Non-pigmented ciliary epithelial cell (primary cell): ENCODE results near the gene STN1.

Experiments
- DNase-seq: peaks from one replicate; pipeline ENCODE4 v3.0.0-alpha.2; 2010; ENCODE audit warnings: low read depth

The STN1 gene

DNA sequence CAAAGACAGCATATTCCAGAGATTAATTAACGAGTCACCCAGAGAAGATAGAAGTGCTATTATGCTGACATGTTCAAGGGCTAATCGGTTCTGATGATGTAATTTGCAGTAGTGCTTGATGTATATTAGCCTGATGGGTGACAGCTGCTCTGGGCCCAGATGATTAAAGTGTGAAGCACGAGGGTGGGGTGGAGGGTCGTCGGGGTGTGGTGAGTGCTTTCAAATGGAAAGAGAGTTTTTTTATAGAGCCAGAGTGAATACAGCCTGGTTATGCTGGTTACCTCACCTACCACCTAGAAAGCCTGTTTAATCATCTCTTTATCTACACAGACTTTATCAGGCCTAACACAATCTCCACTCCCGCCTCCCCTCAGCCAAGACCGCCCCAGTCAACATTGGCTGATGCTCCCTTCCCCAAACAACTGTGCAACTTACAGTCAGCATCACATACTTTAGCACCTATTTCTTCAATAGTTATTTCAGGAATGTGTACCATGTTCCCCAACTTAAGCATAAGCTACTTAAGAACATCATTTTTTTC lies 11.5 kb upstream of the STN1 start:
- DNase-seq = no peak

DNA sequence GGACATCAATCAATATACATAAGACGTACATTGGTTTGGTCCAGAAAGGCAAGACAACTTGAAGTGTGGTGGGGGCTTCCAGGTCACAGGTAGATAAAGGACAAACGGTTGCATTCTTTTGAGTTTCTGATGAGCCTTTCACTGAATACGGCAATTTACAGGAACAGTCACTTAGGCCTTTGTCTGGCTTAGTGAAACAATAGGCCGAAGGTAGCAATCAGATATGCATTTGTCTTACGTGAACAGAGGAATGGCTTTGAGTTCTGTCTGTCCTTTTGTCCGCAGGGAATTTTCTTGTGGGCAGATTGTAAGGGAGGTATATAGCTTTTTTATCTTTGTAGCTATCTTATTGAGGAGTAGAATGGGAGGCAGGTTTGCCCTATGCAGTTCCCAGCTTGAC lies 10.8 kb upstream of the STN1 start:
- DNase-seq = no peak

DNA sequence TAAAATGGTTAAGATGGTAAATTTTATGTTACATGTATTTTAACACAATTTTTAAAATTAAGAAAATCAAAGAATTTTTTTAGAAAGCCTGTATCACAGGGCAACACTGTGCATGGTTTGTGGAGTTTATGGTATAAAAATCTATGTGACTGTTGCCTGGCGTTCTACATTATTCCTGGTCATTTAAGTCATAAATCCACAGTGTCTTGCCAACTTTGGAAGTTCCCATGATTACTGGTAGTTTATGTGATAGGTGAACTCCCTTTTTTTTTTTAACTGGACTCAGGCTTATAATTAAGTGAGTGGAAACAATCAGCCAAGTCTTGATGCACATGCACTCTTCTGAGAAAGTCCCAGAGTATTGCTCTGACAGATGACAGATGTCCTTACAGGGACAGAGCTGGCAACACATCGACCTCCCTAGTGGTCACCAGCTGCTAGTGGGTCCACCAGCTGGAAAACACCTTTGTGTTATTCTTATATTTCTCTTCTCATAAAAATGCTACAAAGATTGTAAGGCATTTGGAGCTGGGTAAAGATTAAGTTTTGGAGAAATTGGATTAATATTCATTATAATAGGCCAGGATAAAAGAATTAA lies 8.8 kb upstream of the STN1 start:
- no peak for DNase-seq

DNA sequence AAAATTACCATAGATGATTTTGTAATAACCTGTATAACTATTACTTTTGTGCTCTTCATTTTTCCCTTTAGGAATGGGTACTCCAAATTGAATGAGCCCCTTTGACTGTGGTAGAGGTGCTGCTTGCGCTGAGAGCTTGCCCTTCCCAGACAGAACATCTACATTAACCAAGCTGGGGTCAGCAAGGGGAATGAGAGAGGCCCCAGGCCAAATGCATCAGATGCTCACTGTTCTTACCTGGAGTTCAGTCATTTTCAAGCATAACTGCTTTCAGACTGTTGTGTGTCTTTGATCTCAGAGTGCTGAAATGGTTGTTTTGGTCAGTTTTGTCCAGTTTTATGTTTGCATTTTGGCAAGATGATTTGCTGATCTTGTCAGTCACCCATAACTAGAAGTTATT lies 7.6 kb upstream of the STN1 start:
- DNase-seq = no peak

DNA sequence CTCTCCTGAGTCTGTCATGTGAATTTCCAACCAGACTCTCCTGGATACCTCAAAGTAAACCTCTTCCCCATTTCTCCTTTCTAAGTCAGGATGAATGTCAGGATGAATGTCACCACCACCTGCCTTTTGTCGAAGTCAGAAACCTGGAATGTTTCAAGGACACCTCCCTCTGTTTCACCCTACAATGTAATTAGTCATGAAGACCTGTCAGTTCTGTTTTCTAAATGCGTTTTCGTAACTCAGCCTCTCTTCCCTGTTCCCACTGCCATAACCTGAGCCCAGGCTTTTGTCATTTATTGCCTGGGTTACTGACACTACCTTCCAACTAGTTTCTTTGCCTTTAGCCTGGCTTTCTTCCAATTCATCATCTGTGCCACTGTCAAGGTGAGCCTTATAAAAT lies 5.5 kb upstream of the STN1 start:
- no peak for DNase-seq

DNA sequence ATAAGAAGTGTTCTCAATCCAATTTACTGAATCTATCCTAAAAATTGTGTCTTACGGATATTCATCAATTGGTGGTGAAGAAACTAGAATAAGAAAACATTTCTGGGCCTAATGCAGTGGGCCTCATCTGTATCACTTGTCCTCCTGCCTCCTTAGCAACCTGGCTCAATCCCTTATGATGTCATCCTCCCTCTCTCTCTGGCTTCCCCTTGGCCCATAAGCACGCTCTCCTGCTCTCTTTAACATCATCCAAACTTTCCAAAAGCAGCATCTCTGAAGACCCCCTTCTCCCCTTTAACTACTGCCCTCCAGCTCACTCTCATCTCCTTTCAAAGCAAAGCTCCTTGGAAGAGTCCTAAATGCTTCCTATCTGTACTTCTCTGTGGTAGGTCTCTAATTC lies 4.7 kb upstream of the STN1 start:
- no peak for DNase-seq

DNA sequence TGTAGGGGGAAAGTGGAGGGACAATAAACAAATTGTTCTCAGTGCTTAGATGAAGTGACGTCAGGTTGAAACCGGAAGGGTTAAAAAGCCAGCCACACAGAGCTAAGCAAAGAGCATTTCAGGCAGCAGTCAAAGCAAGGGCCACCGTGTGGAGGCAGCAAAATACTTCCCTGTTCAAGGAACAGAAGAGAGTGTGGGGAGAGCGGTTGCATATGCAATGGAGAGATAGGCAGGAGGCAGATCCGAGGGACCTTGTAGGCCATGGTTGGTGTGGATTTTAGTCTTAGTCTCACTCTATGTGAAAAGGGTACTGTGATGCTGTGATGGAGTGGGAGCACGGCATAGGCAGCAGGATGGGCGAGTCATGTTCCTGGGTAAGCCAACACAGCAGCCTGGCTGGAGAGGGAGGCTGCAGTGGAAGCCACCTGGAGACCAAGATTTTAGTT lies 3.8 kb upstream of the STN1 start:
- DNase-seq = no peak

DNA sequence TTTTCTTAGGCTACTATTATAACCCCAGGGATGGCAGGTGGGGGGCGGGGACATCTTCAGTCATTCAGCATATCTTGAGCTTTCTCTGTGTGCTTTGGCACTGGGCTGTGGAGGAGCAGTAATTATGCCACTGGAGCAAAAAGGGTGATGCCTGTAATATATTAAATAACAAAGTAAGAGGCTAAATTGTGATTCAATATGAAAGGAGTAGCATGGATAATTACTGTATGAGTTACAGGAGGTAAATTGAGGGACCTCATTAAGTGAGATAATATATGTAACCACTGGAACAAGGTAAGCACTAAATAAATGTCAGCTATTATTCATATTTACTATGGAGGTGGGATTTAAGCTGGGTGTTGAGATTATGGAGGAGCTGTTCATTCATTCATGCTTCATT lies 3.3 kb upstream of the STN1 start:
- DNase-seq = no peak

DNA sequence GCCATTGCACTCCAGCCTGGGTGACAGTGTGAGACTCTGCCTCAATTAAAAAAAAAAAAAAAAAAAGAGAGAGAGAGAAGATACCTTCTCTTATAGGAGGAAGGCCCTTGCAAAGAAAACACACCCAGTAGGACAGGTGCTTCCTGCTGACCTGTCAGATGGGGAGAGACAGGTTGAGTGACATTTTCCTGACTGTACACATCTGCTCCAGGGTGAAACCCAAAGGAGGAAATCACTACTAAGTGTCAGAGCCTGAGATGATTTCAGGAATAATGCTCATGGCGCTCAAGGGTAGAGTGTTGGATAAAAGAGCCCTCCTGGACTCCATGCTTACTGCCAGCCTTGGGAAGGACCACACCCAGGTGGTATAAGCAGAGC lies 1.7 kb upstream of the STN1 start:
- DNase-seq = no peak

DNA sequence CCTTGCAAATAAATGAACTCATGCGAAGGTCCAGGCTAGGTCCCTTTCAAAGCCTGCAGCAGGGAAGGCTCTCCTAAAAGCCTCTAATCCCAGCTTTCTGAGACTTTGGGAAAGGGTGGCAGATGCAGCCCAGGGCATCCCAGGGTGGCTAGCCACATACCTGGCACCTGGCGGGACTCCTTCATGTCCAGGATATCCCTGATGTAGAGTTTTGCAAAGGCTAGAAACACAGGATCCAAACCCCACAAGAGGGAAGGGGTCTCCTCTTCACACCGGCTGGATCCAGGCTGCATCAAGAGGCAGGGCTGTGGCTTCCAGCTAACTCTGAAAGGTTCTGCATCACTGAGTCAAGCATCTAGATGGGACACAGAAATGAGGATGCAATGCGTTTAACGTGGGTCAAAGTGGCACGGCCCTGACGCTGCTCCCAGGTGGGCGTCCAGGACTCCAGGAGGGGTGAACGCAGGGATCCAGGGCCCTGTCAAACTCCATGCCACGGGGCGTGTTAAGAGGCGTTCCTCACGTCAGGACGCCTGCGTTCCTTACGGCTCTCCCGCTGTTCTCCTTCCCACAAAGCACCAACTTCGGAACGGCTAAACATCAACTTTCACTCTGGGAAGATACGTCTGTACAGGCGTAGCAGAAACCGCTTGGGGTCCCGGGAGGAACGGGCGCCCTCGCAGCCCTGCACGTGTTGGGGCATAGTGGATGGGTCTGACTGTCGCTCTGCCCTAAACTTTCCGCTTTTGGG lies 507 bp downstream of the STN1 start:
- no peak for DNase-seq

DNA sequence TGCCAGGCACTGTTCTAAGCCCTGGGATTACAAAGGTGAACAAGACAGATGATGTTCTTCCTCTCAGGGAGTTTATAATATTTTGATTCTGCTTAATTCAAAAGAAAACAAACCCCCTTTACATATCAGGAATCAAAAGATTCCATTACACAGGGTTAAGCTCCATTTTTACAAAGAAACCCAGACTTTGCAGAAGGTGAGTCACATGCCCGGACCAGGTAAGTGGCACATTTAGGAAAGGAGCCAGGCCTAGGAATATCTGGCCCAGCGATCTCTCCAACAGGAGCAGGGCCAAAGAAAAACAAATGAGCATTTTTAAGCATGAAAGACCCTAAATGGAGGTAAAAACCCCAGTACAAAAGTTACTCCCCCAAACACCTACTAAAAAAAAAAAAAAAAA lies 1.1 kb downstream of the STN1 start:
- no peak for DNase-seq

DNA sequence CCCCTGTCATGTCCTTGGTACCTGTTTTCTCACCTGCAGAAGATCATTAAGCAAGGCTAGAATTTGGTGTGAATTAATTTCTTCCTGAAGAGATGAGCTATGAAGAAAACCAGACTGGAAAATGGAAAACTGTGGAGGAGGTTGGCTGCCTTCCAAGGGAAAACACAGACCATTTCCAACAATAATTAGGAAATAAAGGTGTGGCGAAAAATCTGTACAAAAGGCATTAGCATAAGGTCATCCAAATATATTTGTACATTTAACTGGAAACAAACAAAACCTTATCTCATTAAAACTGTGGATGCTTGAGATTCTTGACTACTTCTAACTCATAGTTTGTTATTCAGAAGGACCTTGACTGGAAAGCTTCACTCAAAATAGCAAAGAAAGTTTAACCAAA lies 1.7 kb downstream of the STN1 start:
- DNase-seq = no peak

DNA sequence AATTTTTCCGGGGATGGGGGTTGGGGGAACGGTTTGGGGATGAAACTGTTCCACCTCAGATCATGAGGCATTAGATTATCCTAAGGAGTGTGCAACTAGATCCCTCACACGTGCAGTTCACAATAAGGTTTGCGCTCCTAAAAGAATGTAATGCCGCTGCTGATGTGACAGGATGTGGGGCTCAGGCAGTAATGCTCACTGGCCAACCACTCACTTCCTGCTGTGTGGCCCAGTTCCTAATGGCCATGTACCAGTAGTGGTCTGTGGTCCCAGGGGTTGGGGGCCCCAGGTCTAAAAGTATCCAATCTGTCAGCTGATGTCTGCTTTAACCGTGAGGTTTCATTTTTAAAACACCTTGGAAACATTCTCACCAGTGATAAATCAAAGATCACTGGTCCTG lies 2.2 kb downstream of the STN1 start:
- no peak for DNase-seq

DNA sequence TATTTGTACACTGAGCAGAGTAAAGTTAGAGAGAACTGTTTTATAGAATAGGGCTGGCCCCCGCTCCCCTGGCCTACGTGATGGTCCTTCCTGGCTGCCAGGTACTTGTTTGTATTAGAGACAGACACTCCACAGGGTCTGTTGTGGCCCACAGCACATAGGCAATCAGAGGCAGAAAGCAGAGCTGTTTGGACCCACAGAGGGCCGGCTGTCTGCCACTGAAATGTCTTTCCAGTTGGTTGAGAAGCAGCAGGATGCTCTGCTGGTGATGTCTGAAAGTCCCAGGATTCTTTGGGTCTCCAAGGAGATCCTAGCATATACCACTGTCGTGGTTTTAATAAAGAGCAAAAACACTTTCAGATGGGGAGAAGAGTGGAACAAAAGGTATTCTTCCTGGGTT lies 5.2 kb downstream of the STN1 start:
- no peak for DNase-seq

DNA sequence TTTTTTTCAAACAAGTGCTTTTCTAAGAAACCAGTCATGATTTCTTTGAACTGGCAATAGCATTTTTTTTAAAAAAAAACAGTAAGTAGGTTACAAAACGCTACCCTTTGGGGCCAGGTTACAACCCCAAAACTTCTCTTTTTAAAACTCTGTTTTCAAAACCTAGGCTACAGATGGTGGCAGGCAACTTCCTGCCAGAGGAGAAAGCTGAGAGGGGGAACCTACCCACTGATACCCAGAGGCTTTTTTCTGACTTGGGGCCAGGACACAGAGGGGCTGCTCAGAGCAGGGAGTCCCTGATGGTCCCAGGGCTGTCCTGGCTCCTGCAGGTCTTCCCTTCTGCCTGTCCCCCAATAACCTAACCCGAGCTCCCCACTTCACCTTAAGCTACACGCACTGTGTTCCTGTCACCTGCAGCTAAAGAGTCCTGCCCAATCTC lies 6.9 kb downstream of the STN1 start:
- DNase-seq = no peak

DNA sequence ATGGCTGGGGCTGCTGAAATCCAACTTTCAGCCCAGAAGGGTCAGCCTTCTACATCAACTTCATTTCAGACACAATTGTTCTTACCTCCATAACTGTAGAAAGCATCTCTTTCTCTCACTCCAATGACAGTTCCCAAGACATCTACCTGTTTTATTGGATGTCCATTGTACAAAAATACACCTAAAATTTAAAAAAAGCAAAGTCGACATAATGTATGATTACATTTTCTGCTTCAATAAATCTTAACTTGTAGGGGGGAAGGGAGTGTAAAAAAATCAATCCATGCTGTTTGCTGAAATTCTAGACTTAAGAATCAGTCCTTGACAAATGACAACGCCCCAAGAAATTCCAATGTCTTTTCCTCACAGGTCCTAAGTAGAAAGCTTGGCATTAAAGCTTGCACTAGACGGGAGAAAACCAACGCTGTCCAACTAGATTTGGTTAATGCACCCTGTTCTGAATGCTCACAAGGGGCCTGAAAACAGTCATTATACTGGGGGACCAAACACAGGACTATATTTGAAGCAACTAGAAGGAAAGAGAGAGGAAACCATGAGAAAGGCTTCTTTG lies 7.5 kb downstream of the STN1 start:
- DNase-seq = no peak

DNA sequence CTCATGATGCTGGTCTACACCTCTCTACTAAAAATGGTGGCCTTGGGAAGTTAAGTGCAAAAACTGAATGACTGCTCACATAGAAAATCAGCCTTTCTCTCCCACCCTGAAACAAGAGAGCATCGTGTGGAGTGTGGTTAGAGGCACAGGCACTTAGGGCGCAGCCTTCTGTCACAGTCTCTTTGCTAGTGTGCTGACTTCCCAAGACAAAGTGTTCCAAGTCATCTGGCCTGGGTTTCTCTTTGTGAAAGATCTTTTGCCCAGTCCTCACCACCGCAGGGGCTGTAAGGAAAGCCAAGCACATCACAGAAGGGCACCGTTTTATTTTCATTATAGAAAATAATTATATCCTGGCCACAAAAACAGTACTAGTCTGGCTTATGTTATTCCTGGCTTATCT lies 12.5 kb downstream of the STN1 start:
- DNase-seq = no peak

DNA sequence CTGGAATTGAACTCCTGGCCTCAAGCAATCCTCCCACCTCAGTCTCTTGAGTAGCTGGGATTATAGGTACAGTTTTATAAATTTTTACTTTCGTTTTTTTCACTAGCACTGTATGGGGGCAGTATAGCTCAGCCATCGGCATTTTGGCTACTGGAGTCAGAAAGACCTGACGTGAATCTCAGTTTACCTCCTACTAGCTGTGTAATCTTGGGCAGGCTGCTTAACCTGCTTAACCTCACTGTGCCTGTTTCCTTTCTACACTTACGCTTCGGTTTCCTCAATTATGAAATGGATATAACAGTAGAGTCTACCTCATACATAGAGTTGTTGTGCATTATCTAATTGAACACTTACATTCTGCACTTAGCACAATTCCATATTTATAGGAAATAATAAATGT lies 16.7 kb downstream of the STN1 start:
- DNase-seq = no peak

DNA sequence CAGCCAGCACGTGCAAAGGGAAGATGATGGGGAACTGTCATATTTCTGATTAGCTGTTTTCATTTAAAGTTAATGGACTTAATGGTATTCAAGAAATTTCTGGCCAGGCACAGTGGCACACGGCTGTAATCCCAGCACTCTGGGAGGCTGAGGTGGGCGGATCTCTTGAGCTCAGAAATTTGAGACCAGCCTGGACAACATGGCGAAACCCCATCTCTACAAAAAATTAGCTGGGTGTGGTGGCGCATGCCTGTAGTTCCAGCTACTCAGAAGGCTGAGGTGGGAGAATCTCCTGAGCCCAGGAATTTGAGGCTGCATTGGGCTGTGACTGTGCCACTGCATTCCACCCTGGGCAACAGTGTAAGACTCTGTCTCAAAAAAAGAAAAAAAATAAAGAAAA lies 18.7 kb downstream of the STN1 start:
- DNase-seq = no peak

DNA sequence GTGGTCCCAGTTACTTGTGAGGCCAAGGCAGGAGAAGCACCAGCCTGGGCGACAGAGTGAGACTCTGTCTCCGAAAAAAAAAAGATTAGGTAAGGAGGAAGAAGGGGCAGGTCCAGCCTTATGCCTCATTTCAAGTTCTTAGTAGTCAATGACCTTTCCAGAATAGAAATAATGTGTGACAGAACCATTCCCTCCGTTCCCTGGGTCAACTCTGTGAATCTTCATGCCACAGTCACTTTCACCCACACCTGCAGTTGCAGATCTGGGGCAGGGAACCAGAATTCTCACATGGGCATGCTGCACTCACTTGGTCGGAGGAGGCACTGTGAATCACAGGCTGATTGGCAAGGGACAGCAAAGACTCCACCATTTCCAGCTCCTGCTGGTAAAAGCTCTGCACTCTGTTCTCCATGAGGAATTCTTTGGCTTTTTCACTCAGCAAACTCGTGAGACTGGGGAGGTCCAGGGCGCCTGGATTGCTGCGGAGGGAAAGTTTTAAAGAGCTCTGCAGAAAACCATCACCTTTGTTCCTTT lies 20.7 kb downstream of the STN1 start:
- DNase-seq = no peak

DNA sequence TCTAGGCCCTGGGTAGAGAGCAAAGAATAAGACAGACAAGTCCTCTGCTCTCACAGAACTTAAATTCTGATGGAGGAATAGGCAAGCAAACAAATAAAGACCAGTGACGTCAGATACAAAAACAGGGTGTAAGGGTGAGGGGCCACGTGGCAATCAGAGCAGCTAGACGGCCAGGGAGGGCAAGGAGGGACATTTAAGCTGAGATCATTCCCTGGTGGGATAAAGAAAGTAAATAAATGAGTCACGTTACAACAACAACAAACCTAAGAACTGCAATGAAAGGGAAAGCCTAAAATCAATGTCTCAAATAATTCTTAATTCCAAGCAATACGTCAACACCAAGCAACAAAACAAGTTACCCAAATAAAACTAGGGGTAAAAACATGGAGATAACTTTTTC lies 21.8 kb downstream of the STN1 start:
- no peak for DNase-seq

DNA sequence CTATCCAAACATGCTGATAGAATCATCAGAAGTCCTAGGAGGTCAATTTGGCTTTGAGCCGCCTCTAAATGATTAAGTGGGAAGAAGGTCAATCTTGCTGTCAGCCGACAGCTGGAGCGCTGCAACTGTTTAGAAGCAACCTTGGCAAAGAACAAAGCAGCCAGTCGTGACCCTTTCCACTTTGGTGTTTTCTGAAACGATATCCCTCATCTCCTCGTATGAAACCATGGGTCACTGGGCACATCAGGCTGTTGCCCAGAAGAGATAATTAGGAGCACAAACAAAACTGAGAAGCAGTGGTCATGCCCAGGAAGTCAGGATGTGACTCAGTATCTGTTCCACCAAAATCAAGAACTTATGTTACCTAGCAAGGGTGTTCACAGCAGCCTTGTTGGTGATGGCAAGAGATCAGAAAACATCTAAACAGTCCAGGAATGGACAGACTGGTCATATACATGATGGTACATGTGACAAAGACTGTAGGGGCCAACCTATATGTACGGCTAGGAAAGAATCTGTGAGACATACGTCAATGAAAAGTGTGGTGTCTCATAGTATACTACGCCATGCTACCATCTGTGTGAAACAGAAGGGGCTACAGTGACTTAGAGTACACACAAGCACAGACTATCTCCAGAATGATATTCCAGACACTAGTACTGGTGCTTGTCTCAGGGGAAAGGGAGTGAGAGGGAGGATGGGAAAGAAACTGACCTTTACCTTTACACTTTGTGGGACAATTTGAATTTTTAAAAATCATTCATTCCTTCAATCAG lies 22.4 kb downstream of the STN1 start:
- no peak for DNase-seq
